GM10248 (cell line): ENCODE results near the gene SNTB2.

ENCODE experiments used
- CTCF ChIA-PET: fragments of 300-600 bp; sonication (Branson Sonifier 250); formaldehyde crosslinking; extraction: SDS; loops from one replicate; lab custom pipeline; 2021; ENCODE audit warnings: antibody characterized with exemption; lab: Yijun Ruan, JAX
- POLR2A ChIA-PET: fragments of 350-650 bp; sonication (Branson Sonifier 250); formaldehyde crosslinking; extraction: SDS; loops from one replicate; lab custom pipeline; 2020; ENCODE audit warnings: antibody characterized with exemption; lab: Yijun Ruan, JAX
- DNase-seq: peaks from one replicate; pipeline ENCODE4 v3.0.0; 2012; ENCODE audit errors: extremely low spot score
- CTCF ChIP-seq: IDR thresholded peaks from 2 replicates; pipeline ENCODE4 v1.5.1; 2012; ENCODE audit warnings: mild to moderate bottlenecking, low read depth; ENCODE audit errors: extremely low read depth, missing control alignments, control extremely low read depth

Gene SNTB2

GRCh38 chr16:69234460-69234859 lies 47.5 kb downstream of the SNTB2 start:
- CTCF ChIA-PET = interaction anchor here (1.5 kb wide), 2 partner anchors 52 to 85 kb away, joined by 3 to 4 read pairs; no protein-coding TSS in a partner anchor
- DNase-seq = no peak
- no peak for TF ChIP-seq CTCF
- POLR2A ChIA-PET = no interaction called here

GRCh38 chr16:69236319-69236718 lies 49.4 kb downstream of the SNTB2 start:
- TF ChIP-seq CTCF = no peak
- no peak for DNase-seq
- CTCF ChIA-PET = no interaction called here
- POLR2A ChIA-PET = no interaction called here

GRCh38 chr16:69237296-69237695 lies 50.3 kb downstream of the SNTB2 start:
- TF ChIP-seq CTCF = no peak
- POLR2A ChIA-PET = no interaction called here
- CTCF ChIA-PET = no interaction called here
- DNase-seq = no peak

- ChIA-PET CTCF (no interaction called here), POLR2A (no interaction called here)
- no peak for TF ChIP-seq CTCF
- DNase-seq = no peak
These were observed 52.9 kb downstream of the SNTB2 start for GRCh38 chr16:69239851-69240250.

- POLR2A ChIA-PET = no interaction called here
- TF ChIP-seq CTCF = no peak
- CTCF ChIA-PET = no interaction called here
- no peak for DNase-seq
These were observed 53.4 kb downstream of the SNTB2 start for GRCh38 chr16:69240331-69240730.

- ChIA-PET POLR2A (interaction anchor here (0.7 kb wide), 1 partner anchor 14 kb away, joined by 9 read pairs; no protein-coding TSS in a partner anchor), CTCF (interaction anchor here (1.2 to 1.6 kb wide), 2 partner anchors 12 to 18 kb away, joined by 3 to 4 read pairs; no protein-coding TSS in a partner anchor)
- no peak for DNase-seq
- TF ChIP-seq CTCF = no peak
These were observed 55.0 kb downstream of the SNTB2 start for GRCh38 chr16:69241926-69242325.
